ENCODE measurements around the gene BSG.
"Not testable (repeated sequence)": the region's sequence is repeated elsewhere in the genome, so short reads cannot be mapped to it uniquely, and the experiment has no call there.

Gene BSG

DNA sequence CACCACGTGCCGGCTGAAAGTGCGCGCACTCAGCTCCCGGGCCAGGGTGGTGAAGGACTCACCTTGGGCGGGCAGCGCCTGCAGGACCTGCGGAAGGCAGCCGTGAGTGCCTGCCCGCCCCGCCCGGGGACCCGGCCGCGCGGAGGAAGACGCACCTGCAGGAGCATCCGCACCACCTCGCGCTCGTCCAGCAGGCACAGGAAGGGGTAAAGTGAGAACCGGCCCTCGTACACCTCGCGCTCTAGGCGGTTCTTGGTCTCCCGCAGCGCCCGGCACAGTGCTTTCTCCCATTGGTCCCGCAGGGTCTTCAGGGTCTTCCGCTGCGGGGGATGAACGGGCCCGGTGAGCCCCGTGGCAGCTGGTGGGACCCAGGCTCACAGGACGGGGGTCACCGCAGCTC, 50.3 kb downstream of the BSG start:
- DNase-seq, result no peak

DNA sequence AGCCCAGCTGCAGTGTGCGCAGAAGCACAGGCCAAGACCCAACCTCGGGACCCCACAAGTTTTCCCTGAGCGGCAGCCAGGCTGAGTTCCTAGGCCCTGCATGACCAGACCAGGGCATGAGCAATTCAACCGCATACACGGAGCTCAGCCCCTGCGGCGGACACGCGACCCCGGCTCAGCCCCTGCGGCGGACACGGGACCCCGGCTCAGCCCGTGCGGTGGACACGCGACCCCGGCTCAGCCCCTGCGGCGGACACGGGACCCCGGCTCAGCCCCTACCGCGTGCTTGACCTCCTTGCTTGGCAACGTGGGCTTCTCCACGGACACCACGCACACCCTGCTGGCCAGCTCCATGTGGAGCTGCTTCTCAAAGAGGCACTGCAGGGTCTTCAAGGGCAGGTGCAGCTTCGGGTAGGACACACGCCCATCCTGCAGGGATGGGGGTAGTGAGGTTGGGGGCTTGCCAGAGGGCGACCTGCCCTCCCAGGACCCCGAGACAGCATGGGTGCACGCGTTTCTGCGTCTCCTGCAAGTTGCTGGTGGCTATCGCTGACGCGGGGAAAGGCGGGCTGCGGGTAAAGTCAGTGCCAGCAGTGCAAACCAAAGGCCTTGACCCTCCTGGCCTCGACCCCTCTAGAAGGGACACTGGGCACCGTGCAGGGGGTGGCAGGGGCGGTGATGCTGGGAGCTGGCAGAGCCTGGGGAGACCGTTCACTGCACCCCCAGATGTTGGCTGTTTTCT, 51.0 kb downstream of the BSG start:
- no peak for DNase-seq

DNA sequence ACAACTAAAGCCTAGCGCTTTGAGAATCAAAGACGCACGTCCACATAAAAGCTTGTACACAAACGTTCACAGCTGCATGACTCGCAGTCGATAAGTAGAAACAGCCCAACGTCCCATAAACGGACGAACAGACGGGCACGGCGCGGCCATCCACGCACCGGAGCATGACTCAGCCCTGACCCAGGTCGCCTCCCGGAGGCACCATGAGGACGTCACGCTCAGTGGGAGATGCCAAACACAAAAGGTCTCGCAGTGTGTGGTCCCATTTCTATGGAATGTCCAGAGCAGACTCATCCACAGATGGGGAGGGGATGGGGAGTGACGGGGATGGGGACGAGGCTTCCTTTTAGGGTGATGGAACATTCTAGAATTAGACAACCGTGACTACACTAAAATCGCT, 51.6 kb downstream of the BSG start:
- DNase-seq, result no peak

DNA sequence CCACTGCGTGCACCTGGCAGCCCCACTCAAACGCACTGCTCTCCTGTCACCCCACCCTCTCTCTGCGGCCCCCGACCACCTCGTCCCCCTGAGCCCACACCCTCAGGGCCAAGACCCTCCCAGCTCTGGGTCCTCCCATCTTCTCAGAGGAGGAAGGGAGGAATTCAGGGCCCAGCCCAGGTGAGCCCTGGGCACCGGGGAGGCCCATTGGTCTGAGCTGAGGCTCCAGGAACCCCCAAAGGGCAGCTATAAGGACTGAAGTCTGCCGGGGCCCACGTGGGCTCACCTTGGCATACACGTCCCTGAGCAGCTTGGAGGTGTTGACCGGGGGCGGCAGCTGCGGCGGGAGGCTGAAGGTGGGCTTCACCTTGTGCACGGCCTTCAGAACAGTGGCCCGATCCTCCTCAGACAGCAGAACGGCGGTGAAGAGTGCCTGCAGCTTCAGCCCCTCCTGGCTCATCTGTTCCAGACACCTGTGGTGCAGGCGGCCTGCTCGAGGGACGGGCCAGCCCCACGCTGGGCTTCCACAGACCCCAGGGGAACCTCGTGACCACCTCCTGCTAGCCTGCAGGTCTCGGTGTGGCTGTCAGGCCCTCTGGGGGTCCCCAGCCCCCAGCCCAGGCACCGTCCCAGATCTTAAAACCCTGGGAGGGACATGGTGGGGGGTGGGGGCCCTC, 52.2 kb downstream of the BSG start:
- DNase-seq, result no peak

DNA sequence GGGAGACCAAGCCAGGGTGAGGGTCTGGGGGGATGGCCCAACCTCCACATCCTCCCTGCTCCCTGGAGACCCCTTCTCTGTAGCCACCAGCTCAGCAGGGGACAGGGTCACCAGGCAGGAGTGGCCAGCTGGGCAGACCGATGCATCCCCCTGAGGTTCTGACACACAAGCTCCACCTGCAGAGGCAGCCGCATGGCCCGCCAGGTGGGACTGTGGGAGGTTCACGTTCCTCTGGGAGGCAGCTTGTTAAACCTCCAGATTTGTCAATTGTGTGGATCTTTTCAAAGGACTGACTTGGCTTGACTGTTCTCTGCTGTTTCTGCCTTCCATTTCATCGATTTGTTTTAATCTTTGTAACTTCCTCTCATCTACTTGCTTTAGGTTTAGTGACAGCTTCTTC, 52.9 kb downstream of the BSG start:
- DNase-seq, result no peak

DNA sequence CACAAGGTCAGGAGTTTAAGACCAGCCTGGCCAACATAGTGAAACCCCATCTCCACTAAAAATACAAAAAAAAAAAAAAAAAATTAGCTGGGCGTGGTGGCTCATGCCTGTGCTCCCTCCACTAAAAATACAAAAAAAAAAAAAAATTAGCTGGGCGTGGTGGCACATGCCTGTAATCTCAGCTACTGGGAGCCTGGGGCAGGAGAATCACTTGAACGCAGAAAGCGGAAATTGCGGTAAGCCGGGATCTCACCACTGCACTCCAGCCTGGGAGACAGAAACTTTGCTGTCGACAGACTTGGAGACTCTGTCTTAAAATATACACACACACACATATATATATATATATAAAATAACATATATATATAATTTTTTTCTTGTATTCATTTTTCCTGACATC, 54.2 kb downstream of the BSG start:
- DNase-seq, result not testable (repeated sequence)

DNA sequence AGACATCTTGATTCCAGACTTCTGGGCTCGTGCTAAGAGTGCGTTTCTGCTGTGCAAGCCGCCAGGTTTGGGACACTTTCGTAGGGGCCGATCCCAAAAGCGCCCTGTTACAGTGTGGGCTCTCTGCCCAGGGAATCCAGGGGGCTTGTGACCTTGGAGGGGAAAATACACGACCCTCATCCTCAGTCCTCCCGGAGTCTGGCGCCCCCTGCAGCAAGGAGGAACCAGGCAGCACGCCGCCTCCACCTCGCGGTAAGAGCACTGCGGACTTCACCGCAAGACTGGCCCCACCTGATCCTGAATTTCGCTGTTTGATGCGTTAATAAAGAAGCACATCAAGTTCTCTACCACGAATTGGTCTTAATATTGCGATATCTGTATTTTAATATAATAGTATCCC, 55.8 kb downstream of the BSG start:
- DNase-seq, result no peak

DNA sequence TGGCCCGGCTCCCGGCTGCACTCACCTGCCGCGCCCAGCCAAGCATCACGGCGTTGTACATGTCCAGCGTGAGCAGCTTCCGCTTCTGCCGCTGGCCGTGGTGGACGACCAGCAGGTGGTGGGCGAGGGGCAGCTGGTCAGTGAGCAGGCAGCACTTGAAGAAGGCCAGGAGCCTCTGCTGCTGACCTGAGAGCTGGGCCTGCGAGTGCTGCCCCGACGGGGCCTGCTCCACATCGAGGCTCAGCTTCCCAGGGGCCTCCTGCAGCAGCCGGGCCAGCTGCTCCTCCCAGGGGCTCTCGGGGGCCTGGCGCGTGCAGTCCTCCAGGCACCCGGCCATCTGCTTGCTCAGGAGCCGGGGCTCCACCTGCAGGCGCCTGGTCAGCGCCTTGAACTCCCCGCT, 57.1 kb downstream of the BSG start:
- not testable (repeated sequence) for DNase-seq

DNA sequence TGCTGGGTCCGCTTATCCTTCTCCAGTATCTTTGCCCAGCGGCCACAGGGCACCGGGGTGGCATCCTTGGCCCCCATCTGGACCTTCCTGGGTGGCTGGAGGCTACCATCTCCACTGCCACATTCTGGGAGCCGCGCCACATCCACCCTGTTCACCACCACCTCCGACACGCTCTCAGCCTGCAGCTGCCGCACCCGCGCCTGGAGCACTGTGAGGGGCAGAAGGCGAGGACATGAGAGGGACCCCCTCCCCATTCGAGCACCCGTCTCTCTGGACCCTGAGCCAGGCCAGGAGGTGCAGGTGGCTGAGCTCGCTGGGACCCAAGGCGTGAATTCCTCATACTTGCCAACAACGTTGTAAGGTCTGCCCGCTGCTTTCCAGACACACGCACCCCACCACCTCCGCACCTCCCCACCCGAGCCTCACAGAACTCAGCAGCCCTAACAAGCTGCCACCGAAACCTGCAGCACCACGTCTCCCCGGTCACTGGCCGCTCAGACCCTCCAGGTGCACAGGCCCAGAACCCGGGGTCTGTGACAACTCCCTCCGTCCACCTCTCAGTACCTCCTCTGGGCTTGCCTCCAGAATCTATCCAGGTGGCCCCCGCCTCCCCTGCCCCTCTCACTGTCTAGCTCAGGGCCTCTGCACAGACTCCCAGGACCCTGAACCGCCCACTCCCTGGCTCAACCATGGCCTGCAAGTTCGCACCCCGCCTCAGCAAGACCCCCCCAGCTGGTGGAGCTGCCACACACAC, 57.7 kb downstream of the BSG start:
- no peak for DNase-seq

DNA sequence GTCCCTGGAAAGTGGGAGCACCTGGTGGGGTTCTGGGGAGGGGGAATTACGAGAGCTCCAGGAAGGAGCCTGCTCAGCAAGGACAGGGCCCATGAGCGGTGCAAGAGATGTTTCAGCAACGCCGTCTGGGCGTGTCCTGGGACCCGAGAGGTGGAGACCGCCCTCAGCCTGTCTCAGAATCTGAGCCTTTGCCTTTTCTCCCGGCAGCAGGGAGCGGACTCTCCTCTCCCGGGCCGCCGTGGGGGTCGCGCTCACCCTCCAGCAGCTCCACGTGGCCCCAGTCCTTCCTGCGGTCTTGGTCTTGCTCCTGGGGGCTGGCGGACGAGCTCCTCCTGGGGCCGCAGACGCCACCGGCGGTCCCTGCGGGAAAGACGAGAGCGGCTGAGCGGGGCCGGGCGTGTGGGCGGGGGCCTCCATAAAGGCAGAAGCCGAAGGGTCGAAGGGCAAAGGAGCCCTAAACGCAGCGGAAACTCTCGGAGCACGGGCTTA, 60.2 kb downstream of the BSG start:
- DNase-seq, result no peak
